Right lobe of liver (tissue), 4 donors: ENCODE data around the gene LRRC10B.

ENCODE experiments used
- POLR2A ChIP-seq: fragments of 450-650 bp; IDR thresholded peaks from one replicate; pipeline ENCODE4 v1.6.1; 2017; ENCODE audit warnings: antibody characterized with exemption, mild to moderate bottlenecking
- TF ChIP-seq, protein P1 (sequence below), 4 donors: fragments of 200-600 bp in 3 of 4; fragments of 450-650 bp in 1 of 4; IDR thresholded peaks; one replicate each; pipeline versions ENCODE4 v1.5.1 to v1.8.0; 2016 to 2022; ENCODE audit warnings: antibody characterized with exemption in 4 of 4, mild to moderate bottlenecking in 2 of 4
- donor health status: DM: no; HTN: no; CAD: no.
- donor health status: DM: no; HTN: no; CAD: no.
- donor health status: DM: no; HTN: yes; CAD: no.

- TF ChIP-seq, protein P1, sequence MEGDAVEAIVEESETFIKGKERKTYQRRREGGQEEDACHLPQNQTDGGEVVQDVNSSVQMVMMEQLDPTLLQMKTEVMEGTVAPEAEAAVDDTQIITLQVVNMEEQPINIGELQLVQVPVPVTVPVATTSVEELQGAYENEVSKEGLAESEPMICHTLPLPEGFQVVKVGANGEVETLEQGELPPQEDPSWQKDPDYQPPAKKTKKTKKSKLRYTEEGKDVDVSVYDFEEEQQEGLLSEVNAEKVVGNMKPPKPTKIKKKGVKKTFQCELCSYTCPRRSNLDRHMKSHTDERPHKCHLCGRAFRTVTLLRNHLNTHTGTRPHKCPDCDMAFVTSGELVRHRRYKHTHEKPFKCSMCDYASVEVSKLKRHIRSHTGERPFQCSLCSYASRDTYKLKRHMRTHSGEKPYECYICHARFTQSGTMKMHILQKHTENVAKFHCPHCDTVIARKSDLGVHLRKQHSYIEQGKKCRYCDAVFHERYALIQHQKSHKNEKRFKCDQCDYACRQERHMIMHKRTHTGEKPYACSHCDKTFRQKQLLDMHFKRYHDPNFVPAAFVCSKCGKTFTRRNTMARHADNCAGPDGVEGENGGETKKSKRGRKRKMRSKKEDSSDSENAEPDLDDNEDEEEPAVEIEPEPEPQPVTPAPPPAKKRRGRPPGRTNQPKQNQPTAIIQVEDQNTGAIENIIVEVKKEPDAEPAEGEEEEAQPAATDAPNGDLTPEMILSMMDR (IDR thresholded peaks at IDR 0.05), result no peak
- no peak for TF ChIP-seq POLR2A
Observed at GRCh38 chr11:61544466-61544865, 35.9 kb downstream of the LRRC10B start.
